HG02943 (cell line): Measurements from ENCODE around the gene UPF2.
"Not testable (repeated sequence)": the region's sequence is repeated elsewhere in the genome, so short reads cannot be mapped to it uniquely, and the experiment has no call there.

Source experiments
- ATAC-seq: cut with Tn5 transposase; IDR thresholded peaks from one replicate; pipeline ENCODE4 v1.9.1; 2021; ENCODE audit warnings: mild to moderate bottlenecking, low read depth, moderate library complexity; ENCODE audit not compliant: unreplicated experiment

The UPF2 gene

GRCh38 chr10:11910102-11910501 lies 132.5 kb downstream of the UPF2 start:
- ATAC-seq = no peak

GRCh38 chr10:11909618-11910017 lies 133.0 kb downstream of the UPF2 start:
- ATAC-seq = no peak

GRCh38 chr10:11908991-11909390 lies 133.6 kb downstream of the UPF2 start:
- no peak for ATAC-seq

GRCh38 chr10:11908536-11908935 lies 134.1 kb downstream of the UPF2 start:
- no peak for ATAC-seq

GRCh38 chr10:11907914-11908313 lies 134.7 kb downstream of the UPF2 start:
- no peak for ATAC-seq

- ATAC-seq = no peak
Measured at GRCh38 chr10:11906714-11907113, 135.9 kb downstream of the UPF2 start.

- ATAC-seq = no peak
Measured at GRCh38 chr10:11902646-11903045, 140.0 kb downstream of the UPF2 start.

- no peak for ATAC-seq
Measured at GRCh38 chr10:11901833-11902475, 140.7 kb downstream of the UPF2 start.

- ATAC-seq = no peak
Measured at GRCh38 chr10:11901454-11901832, 141.2 kb downstream of the UPF2 start.

GRCh38 chr10:11901036-11901301 lies 141.6 kb downstream of the UPF2 start:
- ATAC-seq = no peak

GRCh38 chr10:11899067-11899876 lies 143.3 kb downstream of the UPF2 start:
- no peak for ATAC-seq

- ATAC-seq = no peak
Measured at GRCh38 chr10:11898372-11899066, 144.1 kb downstream of the UPF2 start.

GRCh38 chr10:11898033-11898371 lies 144.6 kb downstream of the UPF2 start:
- ATAC-seq = no peak

GRCh38 chr10:11896549-11897200 lies 145.9 kb downstream of the UPF2 start:
- no peak for ATAC-seq

- no peak for ATAC-seq
Measured at GRCh38 chr10:11895598-11895997, 147.0 kb downstream of the UPF2 start.

GRCh38 chr10:11895108-11895466 lies 147.5 kb downstream of the UPF2 start:
- ATAC-seq = no peak

GRCh38 chr10:11894381-11895107 lies 148.1 kb downstream of the UPF2 start:
- no peak for ATAC-seq

- ATAC-seq = no peak
Measured at GRCh38 chr10:11893749-11894278, 148.8 kb downstream of the UPF2 start.

- ATAC-seq = no peak
Measured at GRCh38 chr10:11891776-11892486, 150.7 kb downstream of the UPF2 start.

GRCh38 chr10:11889263-11889662 lies 153.3 kb downstream of the UPF2 start:
- not testable (repeated sequence) for ATAC-seq
